NCI-H524 treated with DMSO at 0.1 percent for 48 hours (cell line): ENCODE results near the gene CNST.
"Not testable (repeated sequence)": the region's sequence is repeated elsewhere in the genome, so short reads cannot be mapped to it uniquely, and the experiment has no call there.

Experiments
- DNase-seq: peaks from one replicate; lab custom pipeline; 2025; lab: John Stamatoyannopoulos, UW

The CNST gene

DNA sequence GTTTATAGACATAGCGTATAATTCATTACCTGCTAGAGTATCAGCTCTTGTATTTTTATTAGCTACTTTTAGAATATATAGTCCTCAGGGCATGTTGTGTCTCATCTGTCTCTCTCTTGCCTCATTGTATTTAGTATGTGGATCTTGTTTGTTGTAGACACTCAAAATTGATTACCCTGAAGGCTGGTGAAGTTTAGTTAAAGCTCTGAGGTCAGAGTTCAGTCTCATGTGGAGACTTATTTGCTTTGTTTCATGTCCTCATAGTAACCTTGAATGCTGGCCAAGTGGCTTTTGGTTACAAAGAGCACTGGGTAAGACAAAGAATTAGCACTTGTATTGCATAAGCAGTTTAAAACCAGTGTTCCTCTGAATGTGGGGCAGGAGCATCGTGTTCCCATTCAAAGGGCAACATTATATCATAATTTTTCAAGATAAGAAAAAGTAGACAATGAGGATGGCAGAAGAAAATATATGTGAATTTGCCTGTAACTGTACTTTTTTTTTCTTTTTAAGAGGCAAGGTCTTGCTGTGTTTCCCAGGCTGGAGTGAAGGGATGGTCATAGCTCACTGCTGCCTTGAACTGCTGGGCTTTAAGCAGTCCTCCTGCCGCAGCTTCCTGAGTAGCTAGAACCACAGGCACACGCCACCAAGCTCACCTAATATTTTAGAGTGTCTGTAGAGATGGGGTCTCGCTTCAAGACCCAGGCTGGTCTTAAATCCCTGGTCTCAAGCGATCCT, 17.4 kb downstream of the CNST start:
- DNase-seq: no peak

DNA sequence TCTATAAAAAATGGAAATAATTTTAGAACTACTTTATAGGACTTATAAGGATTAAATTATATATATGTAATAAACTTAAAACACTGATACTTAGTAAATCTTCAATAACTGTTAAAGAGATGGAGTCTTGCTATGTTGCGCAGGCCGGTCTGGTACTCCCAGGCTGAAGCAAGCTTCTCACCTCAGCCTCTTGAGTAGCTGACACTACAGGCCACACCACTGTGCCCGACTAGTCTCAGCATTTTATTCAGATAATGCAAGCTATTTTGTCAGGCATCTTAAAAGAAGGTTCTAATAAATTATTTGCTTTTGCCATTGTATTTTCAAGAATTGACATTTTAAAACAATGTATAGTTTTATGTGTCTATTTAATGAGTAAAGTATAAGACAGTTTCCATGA, 20.8 kb downstream of the CNST start:
- DNase-seq: no peak

DNA sequence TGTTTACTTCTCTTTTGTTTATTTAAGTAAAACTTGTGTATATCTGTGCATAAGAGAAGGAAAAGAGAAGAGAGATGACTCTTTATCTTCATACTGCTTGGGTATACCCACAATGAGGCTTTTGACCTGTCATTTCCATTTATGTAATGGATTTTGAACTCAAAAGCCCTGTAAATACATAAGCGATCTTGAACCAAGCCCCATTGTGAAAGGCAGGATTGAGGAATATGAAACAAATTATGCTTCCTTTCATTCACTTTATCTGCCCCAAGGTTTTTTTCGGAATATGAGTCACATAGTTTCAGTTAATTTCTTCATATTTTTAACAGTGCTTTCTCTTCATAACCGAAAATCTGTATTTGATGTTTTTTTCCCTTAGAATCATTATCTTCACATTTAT, 21.4 kb downstream of the CNST start:
- no peak for DNase-seq

DNA sequence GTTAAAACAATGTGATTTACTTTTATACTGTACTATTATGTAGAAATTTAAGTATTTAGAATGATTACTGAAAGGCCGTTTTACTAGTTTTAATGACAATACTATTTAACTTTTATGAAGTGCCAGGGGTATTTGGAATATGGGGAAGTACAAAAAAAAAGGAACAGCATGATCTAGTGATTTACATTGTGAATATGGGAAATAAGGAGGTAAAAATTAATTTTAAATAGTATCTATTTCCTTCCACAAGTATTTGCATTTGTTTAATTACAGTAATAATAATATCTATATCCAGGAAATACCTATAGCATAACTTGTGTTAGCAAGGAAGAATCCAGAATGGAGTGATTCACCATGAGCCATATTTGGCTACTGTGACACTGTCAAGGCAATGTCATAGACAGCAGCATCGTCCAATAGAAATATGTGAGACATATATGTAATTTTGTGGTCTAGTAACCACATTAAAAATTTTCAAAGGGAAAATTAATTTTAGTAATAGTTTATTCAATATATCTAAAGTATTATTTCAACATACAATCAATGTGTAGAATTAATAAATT, 22.0 kb downstream of the CNST start:
- no peak for DNase-seq

DNA sequence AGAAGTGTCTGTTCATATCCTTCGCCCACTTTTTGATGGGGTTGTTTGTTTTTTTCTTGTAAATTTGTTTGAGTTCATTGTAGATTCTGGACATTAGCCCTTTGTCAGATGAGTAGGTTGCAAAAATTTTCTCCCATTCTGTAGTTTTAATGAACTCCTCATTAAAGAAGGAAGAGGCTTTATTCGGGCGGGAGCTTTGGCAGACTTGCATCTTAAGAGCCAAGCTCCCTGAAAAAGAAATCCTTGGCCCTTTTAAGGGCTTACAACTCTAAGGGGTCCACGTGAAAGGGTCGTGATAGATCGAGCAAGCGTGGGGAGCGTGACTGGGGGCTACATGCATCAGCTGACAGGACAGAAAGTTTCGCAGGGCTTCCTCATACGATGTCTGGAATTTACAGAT, 23.7 kb downstream of the CNST start:
- DNase-seq: not testable (repeated sequence)

DNA sequence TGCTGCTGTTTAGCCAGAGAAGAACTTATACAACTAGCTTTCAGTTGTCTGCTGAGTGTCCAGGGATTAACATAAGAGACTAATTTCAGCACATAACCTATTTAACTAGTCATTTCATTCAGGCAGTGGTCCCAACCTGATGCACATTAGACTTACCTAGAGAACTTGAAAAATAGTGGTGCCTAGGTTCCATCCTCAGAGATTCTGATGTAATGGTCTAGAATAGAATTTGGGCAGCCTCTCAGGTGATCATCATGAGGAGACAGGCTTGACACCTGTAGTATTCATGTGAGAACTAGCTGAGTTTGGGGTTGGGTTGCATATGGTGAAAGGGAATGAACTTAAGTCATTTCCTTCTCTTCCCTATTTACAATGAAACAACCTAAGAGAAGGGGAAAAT, 24.8 kb downstream of the CNST start:
- DNase-seq: no peak

DNA sequence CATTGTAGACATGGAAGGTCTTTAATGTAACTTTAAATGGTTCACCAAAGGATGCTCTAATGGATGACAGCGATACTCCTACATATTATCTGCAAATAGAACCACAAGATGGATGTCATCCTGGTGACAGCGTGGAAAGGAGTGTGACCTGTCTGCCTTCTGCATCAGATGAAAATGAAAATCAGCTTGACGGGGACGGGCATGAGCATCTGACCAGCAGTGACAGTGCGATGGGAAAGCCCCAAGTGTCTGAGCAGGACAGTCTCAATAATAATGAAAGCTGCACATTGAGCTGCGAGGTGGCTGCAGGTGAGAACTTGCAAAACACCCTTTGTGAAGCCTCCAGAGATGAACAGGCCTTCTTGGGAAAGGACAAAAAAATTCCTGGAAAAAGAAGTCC, 25.2 kb downstream of the CNST start:
- no peak for DNase-seq

DNA sequence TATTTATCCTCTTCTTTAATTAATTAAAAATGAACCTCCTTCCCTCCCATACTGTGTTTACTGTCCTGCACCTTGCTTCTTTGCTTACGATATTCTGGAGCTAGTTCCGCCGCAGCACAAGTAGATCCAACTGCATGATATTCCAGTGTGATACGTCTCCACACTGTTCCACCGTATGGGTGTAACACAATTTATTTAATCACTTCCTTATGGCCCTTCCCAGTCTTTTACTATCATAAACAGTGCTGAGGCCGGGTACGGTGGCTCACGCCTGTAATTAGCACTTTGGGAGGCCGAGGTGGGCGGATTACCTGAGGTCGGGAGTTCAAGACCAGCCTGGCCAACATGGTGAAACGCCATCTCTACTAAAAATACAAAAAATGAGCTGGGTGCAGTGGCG, 25.7 kb downstream of the CNST start:
- DNase-seq: no peak

DNA sequence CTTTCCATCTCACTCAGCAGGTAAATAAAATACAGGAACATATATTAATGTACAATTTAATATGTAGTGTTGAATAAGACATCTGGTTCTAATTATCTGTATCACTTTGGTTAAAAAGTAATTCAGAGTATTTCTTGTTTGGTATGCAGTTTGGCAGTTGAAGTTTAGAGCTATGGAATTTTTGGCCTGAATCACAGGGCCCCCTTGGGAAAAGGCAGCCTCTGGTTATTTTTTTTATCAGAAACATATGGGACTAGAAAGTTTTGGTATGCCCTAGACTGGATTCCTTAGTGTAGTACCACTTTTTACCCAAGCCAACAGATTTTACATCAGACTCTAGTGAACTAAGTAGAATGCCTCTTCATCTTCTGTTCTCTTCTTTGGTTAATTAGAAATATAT, 26.4 kb downstream of the CNST start:
- DNase-seq: no peak

DNA sequence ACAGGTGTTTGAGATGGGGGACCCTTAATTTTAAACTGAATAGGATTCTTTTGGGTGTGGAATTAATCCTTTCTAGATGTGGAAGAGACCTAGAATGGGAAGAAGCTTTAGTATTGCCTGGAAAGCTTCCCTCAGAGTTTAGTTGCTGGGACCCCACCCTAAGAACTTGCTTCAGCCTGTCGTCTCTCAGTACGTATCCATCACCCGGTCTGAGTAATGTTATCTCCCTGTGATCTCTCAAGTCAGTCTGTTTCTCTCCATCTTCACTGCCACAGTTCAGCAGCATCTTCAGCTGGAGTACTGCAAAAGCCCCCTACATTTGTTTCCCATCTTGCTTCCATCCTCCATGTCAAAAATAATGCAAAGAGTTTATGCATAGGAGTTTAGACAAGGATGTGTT, 28.9 kb downstream of the CNST start:
- no peak for DNase-seq

DNA sequence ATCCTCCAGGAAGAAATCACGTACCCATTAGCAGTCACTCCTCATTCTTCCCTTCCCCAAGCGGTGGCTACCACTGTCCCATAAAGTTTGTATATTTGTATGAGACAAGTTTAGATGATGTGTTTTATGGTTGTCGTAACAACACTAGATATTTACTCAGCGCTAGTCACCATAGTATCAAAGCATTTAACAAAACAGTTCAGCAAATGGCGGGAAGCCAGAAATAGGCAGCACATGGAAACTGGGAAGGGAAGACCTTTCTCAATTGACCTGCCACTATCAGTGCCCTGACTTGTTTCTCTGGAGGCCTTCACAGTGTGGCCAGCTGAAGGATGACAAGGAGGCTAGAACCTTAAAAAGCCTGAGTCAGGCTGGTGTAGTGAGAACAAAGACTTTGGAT, 31.1 kb downstream of the CNST start:
- no peak for DNase-seq

DNA sequence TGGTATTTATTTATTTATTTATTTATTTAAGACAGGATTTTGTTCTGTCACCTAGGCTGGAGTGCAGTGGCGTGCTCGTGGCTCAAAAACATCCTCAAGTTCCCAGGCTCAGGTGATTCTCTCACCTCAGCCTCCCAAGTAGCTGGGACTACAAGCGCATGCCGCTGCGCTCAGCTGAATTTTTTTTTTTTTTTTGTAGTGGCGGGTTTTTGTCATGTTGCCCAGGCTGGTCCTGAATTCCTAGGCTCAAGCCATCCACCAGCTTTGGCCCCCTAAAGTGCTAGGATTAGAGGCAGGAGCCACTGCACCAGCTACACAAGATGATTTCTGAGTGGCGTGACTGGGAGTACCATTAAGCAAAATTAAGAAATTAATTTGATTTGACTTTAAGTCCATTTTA, 31.7 kb downstream of the CNST start:
- DNase-seq: no peak

DNA sequence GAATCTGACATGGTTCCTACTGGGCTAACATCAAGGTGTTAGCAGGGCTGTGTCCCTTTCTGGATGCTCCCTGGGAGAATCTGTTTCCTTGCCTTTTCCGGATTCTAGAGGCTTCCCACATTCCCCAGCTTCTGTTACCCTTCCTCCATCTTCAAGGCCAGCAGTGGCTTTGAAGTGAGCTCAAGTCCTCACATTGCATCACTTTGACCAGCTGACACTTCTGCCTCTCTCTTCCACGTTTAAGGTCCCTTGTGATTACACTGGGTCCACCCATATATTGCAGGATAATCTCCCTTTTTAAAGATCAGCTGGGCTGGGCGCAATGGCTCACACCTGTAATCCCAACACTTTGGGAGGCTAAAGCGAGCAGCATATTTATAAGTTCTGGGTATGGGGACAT, 33.1 kb downstream of the CNST start:
- no peak for DNase-seq

DNA sequence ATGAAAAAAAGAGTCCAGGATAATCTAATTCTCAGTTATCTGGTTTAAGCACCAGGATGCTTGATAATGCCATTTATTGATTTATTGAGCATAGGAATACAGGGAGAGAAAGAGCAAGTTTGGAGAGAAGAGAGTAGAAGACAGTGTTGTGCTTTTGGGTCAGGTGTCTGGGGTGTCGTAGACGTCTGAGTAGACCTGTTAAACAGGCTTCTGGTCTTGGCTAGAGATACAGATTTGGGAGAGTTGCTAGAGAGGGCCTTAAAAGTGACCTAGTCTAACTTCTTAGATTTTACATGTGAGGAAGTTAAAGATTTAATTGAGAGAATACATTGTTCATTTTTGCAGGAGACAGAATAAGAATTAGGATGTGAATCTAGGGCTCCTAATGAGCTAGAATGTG, 34.3 kb downstream of the CNST start:
- no peak for DNase-seq

DNA sequence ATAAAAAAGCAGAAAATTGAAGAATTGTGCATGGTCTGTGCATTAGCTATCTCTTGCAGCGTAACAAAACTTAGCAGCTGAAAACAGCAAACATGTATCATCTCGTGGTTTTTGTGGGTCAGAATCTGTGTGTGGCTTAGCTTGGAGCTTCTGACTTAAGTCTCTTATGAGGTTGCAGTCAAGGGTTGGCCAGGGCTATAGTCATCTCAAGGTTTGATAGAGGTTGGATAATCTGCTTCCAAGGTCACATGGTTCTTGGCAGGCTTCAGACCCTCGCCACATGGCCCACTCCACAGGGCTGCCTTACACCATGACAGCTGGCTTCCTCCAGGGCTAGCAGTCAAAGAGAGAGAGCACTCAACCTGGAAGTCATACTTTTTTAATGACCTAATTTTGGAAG, 35.9 kb downstream of the CNST start:
- DNase-seq: peak; percentile 60

DNA sequence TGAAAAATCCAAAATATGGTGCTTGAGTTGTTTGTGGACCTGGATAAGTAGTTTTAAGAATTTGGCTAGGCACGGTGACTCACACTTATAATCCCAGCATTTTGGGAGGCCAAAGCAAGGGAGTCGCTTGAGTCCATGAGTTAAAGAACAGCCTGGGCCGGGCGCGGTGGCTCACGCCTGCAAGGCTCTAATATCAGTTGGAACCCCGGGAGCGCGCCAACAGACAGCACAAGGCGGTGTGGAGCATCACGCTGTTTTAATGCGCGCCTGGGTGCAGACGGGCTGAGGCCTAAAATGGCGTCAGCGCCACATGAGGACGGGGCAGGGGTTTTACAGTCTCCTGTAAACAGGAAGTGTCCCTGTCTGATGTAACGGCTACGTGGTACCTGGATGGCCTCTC, 39.0 kb downstream of the CNST start:
- not testable (repeated sequence) for DNase-seq

DNA sequence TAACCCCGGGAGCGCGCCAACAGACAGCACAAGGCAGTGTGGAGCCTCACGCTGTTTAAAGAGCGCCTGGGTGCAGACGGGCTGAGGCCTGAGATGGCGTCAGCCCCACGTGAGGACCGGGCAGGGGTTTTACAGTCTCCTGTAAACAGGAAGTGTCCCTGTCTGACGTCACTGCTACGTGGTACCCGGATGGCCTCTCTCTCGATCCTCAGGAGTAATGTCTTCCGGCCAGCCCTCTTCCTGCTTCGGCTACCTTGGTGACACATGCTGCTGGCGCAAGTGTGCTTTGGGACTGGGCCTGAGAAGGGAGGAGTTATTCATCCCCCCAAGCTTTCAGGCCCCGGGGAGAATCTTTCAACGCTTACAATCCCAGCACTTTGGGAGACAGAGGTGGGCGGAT, 41.2 kb downstream of the CNST start:
- DNase-seq: no peak

DNA sequence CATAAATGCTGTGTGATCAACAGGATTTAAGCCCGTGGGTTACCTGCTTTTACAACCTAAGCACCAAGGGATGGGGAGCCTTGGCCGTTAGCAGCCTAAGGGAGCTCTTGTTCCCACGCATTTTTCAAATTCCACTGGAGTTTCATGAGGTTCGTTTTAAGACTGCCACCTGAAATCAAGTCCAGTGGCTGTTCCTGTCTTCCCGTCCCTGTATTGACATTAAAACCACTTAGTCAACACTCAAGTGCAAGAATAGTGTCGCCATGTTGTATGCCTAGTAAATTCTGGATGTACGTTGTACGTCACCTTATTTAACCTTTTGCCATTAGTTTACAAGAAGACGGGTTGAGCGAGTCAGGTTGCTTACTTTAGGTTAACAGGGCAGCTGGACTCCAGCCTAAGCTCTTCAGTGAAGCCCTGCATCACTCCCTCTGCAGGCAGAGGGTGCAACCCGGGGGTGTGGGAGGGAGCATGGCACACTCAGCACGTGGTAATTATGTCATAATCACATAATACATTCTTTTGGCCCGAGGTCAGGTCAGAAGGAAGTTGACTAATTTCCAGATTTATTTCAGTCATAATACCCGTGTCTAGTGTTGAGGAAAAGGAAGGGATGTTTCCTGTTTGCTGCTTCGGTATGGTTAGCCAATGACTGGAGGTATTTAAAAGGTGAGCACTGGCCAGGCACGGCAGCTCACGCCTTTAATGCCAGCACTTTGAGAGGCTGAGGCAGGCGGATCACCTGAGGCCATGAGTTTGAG, 42.5 kb downstream of the CNST start:
- DNase-seq: no peak

DNA sequence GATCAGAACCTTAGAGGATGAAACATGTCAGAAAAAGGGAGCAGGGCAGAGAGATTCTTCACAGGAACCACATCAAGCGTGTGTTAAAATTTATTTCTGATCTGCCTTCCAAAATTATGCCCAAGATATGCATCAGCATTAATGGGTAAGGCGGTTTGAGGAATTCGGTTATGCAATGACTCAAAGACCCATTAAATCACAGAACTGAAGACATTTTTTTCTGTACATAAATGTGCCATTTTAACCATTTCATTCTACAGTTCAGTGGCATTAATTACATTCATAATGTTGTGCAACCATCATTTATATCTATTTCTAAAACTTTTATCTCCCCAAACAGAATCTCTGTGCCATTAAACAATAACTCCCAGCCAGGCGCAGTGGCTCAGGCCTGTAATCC, 43.4 kb downstream of the CNST start:
- DNase-seq: no peak

DNA sequence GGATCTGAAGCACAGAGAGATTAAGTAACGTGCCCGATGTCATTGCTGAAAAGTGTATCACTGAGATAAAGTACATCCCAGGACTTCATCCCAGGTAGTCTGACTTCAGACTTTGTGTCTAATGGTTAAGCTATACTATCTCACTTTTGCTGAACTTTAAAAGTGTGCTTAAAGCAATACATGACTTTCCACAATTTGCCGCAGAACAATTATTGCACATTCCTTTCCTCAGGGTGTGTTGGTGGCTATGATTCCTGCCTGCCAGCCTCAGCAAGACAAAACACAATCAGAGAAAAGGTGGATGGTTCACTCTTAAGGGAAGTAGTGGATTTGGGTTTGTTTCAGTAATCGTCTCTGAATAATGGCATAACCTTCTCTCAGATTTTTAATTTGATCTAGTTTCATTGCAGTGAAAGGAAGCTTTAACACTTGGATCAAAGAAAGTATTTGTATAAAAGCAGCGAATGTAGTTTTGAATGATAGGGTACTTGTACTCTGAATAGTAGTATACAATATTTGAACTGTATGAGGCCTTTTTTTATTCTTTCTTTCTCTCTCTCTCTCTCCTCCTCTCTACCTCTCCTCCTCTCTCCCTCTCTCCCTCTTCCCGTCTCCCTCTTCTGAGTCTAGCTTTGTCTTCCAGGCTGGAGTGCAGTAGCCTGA, 47.0 kb downstream of the CNST start:
- DNase-seq: no peak

DNA sequence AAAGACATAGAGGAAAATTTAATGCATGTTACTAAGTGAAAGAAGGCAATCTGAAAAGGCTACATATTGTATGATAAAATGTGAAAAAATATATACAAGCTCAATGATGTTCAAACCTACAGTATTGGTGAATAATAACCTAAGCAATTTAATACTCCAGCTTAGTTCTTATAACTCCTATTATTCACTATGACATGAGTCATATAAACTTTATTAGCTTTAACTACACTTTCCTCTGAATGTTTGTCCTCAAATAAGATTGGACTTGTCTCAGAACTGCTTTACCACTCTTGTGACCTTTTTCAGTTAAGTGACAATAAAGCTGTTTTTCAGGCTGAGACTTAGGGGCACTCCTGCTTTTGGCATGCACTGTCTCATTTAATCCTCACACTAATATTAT, 50.9 kb downstream of the CNST start:
- DNase-seq: no peak

DNA sequence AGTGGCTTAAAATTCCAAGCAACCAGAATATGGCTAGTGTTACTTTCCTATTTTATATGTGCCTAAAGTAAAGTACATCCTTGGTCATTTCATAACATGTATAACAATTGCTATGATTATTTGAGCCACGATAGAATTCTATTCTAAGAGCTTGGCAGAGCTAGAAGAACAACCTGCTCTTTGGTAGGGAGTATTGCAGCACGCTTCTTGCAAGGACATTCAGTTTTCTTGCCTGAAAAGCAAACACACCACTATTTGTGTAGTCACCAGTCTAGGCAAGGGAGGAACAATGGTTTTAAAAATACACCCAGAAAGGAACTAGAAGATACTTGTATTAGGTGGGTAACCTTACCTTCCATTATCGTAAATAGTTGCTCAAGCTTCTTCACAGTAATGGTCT, 51.5 kb downstream of the CNST start:
- DNase-seq: no peak

DNA sequence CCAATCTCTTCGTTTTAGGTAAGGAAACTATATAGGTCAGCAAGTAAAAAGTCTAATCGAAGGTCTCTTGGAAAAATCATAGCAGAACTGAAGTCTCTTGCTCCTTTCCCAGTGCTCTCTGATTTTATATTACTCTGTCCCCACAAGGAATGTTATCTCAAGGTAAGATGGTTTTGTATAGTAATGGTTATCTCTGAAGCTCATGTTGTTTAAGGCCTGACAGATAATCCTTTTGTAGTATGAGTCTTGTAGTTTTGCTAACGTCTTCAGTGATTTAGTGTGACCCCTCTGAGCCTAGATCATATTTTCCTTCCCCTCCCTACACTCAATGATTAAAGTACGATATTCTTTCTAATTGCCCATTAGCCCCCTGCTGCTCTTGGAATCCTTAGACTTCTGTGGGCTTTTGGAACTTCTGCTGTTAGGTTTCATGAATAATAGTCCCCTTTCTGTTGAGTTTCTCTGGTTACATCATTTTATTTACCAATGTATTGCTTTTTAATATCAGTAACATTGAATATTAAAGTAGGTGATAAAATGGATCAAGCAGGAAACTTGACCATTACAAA, 52.1 kb downstream of the CNST start:
- DNase-seq: no peak
